Stimulated activated memory B cell treated with anti-CD40 and anti-IgM and Interleukin-4, amounts not matched to agents 10 μg/mL and 1 μg/mL and 100 μg/mL, for 72 hours (primary cell): ENCODE results near the gene KRT74.

ENCODE experiments used
- ATAC-seq: fragments of 150-1000 bp; cut with Tn5 transposase; 2 replicates; pipeline ENCODE4 v1.10.0; 2021
- H3K27ac Mint-ChIP-seq: one replicate; pipeline ENCODE4 v1.8.0; 2022; ENCODE audit warnings: mild to moderate bottlenecking, mixed read lengths
- H3K27me3 Mint-ChIP-seq: one replicate; pipeline ENCODE4 v1.8.0; 2022; ENCODE audit warnings: mixed read lengths
- H3K36me3 Mint-ChIP-seq: one replicate; pipeline ENCODE4 v1.8.0; 2022; ENCODE audit warnings: mixed read lengths
- H3K4me1 Mint-ChIP-seq: one replicate; pipeline ENCODE4 v1.8.0; 2022; ENCODE audit warnings: mixed read lengths
- H3K4me3 Mint-ChIP-seq: one replicate; pipeline ENCODE4 v1.8.0; 2022; ENCODE audit warnings: mild to moderate bottlenecking, moderate library complexity, mixed read lengths
- H3K9me3 Mint-ChIP-seq: one replicate; pipeline ENCODE4 v1.8.0; 2022; ENCODE audit warnings: mixed read lengths

The KRT74 gene

GRCh38 chr12:52526511-52526951 lies 47.1 kb downstream of the KRT74 start:
- H3K4me3 Mint-ChIP-seq = no peak overlapping the region
- no peak overlapping the region for H3K27ac Mint-ChIP-seq
- H3K9me3 Mint-ChIP-seq = no peaks in the 10 kb centered on the region
- peaks cover 3% of the 10 kb centered on the region for H3K4me1 Mint-ChIP-seq
- H3K36me3 Mint-ChIP-seq = no peaks in the 10 kb centered on the region
- peaks cover 21% of the 10 kb centered on the region for H3K27me3 Mint-ChIP-seq
- ATAC-seq = no peak

DNA sequence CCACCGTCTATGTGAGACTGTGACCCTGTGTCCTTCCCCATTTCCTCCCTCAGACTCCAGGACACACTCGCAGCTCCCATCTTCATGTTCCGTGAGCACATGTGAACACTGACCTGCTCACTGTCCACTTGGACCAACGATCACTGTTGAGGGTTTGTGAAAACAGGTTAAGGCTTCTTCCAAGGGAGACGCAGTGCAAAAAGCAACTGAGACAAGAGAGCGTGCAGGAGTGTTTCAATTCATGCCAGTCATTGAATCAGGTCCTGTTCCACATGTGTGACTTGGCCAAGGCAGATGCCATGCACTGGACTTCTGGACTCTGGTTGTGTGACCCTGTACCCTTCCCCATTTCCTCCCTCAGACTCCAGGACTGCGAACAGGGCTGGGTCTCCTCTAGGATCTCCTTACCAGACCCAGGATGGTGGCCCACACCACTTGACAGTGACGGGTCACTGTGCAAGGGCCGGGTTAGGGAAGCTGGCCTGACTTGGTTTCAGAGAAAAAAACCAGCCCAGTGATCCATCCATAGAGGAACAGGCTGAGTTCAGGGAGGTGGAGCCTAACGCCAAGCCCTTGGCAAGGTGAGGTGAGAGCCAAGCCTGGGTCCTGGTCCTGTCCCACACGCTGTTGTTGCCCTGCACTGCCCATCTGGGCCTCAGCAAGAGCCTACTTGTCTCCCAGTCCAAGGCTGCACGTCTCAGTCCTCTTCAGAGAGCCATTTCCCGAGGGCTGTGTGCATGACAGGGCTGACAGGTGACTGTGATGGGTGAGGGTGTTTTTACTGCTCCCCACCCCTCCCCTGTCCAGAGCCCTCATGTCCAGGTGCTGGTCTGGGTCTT lies 47.8 kb downstream of the KRT74 start:
- peaks cover 25% of the 10 kb centered on the region for H3K27me3 Mint-ChIP-seq
- H3K9me3 Mint-ChIP-seq = no peaks in the 10 kb centered on the region
- H3K4me3 Mint-ChIP-seq = no peak overlapping the region
- H3K4me1 Mint-ChIP-seq = no peaks in the 10 kb centered on the region
- H3K27ac Mint-ChIP-seq = no peak overlapping the region
- no peaks in the 10 kb centered on the region for H3K36me3 Mint-ChIP-seq
- no peak for ATAC-seq

DNA sequence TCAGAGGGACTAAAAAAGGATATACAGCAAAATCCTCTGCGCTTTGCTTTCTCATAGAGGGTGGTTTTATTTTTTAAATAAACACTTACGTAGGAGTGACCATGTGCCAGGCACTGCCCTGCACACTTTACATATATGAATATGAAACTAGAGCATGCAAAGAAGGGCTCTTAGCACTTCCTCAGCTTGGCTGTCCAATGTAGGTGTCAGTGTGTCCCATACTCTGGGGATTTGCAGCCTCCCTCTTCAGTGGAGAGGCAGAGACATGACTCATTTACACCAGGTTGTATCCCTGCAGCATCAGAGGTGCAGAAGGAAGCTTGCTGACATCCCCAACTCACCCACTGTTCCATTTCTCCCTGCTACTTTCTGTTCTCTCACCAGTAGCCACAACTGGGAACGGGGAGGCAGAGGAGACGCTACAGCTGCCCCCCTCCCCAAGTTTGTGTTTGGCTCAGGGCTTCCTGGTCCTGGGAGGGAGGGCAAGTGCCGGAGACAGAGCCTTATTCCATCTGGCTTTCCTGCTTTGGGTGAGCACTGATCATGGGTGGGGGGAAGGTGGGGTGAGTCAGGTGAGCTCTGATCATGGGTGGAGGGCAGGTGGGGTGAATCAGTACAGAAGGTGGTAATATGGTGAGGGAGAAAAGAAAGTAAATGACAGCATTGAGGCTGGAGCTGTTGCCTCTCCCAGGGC lies 48.6 kb downstream of the KRT74 start:
- Mint-ChIP-seq H3K4me1 (no peaks in the 10 kb centered on the region), H3K27me3 (peaks cover 25% of the 10 kb centered on the region), H3K9me3 (no peaks in the 10 kb centered on the region), H3K27ac (no peak overlapping the region), H3K4me3 (no peak overlapping the region), H3K36me3 (no peaks in the 10 kb centered on the region)
- no peak for ATAC-seq

DNA sequence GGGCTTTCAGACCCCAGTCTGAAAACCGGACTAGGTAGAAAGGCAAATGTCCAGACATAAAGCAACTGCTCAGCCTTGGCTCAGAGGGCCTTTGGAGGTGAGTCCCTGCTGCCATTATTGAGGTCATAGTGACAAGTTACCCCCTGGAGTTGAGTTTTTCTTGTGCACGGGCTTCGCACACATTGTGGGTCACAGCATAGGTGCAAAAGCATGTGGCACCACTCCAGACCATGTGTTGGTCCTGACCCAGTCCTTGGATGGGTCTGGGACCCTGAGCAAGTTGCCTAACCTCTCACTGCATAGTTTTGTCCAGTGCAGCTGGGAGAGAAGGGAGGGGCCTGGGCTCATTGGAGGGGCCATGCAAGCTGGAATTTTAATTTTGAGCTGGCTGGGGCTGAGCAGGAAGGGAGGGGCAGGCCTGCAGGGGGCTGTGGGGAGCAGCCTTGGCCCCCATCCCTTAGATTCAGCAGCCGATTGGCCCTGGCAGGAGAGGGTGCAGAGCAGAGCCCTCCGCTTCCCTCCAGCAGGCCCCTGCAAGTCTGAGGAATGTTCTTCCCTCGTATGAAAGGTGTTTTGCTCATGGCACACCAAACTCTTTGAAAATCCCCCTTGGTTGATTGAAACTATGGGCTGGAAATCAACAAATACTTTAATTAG lies 49.3 kb downstream of the KRT74 start:
- ATAC-seq = no peak
- H3K4me3 Mint-ChIP-seq = no peak overlapping the region
- no peaks in the 10 kb centered on the region for H3K9me3 Mint-ChIP-seq
- H3K36me3 Mint-ChIP-seq = no peaks in the 10 kb centered on the region
- H3K4me1 Mint-ChIP-seq = no peaks in the 10 kb centered on the region
- H3K27me3 Mint-ChIP-seq = peaks cover 25% of the 10 kb centered on the region
- H3K27ac Mint-ChIP-seq = no peak overlapping the region

DNA sequence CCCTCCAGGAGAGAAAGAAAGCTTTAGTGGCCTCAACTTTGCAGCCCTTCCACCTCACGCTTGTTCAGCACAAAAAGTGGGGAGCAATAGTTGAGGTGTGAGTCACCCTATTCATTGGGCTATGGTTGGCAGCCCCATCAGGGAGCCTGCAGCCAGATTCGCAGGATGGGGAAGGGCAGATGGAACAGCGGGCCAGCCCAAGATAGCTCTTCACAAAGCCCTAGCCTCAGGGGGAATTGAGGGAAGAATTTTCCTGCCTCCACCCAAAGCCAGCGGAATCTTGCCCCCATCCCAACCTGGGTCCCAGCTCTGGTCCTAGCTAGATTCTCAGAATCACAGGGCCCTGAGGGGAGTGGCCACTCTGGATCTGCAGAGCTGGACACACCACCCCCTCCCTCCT lies 49.8 kb downstream of the KRT74 start:
- Mint-ChIP-seq H3K36me3 (no peaks in the 10 kb centered on the region), H3K27me3 (peaks cover 25% of the 10 kb centered on the region), H3K9me3 (no peaks in the 10 kb centered on the region), H3K27ac (no peak overlapping the region), H3K4me3 (no peak overlapping the region), H3K4me1 (no peaks in the 10 kb centered on the region)
- ATAC-seq = no peak

DNA sequence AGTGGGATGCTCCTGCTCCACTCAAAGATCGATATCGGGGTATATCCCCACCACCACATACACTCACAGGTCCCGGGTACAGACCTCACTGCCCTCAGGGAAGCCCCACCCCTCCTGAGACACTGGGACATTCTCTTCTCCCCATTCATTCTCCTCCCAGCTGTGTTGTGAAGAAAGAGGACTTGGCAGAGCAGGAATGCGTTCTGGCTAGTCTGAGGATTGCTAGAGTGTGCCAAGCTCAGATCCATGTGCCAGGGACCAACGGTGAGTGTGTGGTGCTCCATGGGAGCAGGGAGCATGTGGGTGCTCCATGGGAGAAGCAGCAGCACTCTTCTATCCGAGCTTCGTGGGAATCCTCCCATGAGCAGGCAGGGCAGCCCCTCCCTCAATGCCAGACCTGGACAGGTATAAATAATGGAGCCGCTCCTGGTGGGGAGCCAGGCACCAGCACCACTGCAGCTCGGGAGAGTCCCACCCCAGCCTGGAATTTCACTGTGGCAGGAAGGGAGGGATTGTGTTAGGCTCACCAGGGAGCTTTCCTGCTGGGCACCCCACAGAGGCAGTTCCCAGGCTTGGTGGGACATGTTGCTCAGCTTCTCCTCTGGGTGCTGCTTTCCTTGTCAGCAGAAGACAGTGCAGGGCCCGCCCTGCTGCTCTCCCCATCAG lies 51.2 kb downstream of the KRT74 start:
- Mint-ChIP-seq H3K27me3 (peaks cover 25% of the 10 kb centered on the region), H3K4me1 (no peaks in the 10 kb centered on the region), H3K9me3 (no peaks in the 10 kb centered on the region), H3K36me3 (no peaks in the 10 kb centered on the region), H3K27ac (no peak overlapping the region), H3K4me3 (no peak overlapping the region)
- no peak for ATAC-seq

GRCh38 chr12:52521568-52522266 lies 51.9 kb downstream of the KRT74 start:
- ATAC-seq = no peak
- Mint-ChIP-seq H3K36me3 (no peaks in the 10 kb centered on the region), H3K4me1 (no peaks in the 10 kb centered on the region), H3K9me3 (no peaks in the 10 kb centered on the region), H3K27me3 (peaks cover 21% of the 10 kb centered on the region), H3K27ac (no peak overlapping the region), H3K4me3 (no peak overlapping the region)

- Mint-ChIP-seq H3K4me3 (no peak overlapping the region), H3K36me3 (no peaks in the 10 kb centered on the region), H3K27me3 (peaks cover 17% of the 10 kb centered on the region), H3K4me1 (no peaks in the 10 kb centered on the region), H3K9me3 (no peaks in the 10 kb centered on the region), H3K27ac (no peak overlapping the region)
- ATAC-seq = no peak
Measured at GRCh38 chr12:52521175-52521567, 52.5 kb downstream of the KRT74 start.

DNA sequence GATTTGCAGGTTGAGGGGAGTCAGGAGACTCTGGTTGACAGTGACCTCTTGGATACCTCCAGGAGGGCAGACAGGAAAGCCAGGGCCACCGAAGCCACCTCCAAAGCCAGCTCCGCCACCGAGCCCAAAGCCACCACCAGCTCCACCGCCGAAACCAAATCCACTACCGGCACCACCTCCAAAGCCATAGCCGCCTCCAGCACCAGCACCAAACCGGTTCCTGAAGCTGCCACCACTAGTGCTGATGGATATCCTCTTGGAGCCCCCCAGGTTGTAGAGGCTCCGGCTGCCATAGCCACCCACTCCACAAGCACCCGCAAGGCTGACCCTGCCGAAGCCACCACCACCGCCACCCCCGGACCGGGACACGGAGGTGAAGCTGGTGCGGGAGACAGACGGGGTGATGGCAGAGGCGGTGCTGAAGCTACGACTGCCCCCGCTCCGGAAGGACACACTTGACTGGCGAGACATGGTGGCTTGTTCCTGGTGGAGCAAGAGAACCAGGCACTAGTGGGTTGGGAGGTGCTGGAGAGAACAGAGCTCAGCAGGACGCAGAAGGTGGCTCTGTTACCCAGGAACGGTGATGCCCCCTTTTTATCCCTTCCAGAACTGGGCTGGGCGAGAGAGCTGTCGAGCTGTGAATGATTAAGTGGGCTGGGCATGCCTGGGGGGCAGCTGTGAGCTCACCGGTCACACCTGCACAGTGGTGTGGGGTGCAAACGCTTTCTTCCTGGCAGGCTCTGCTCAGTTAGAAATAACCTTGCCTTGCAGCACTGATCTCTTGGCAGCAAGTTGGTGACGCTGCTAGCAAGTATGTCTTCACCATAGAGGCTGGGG lies 53.6 kb downstream of the KRT74 start, which contains the start of gene KRT5:
TSS of gene KRT5 (minus strand) at position 569 of the 837 bp plus-strand sequence. CDS start at position 471, 98 bp downstream.
- Mint-ChIP-seq H3K36me3 (no peaks in the 10 kb centered on the region), H3K4me1 (no peaks in the 10 kb centered on the region), H3K4me3 (no peak within 1 kb of the TSS), H3K9me3 (no peaks in the 10 kb centered on the region), H3K27me3 (peaks cover 23% of the 10 kb centered on the region), H3K27ac (no peak within 1 kb of the TSS)
- no peak for ATAC-seq

DNA sequence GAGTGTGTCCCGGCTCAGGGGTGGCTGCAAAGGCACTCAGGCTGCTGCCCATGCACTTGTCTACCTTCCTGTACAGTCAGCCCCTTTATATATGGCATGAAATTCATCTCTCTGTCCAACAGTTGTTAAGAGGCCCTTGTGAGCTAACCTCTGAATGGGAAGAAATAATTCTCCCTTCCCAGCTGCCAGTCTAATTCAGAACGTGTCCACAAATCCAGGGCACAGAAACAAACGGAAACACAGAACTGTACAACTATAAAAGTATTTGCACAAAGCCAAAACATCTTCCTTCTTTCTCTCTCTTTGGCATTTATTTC lies 54.3 kb downstream of the KRT74 start:
- no peaks in the 10 kb centered on the region for H3K9me3 Mint-ChIP-seq
- no peak for ATAC-seq
- no peaks in the 10 kb centered on the region for H3K4me1 Mint-ChIP-seq
- no peak overlapping the region for H3K27ac Mint-ChIP-seq
- no peaks in the 10 kb centered on the region for H3K36me3 Mint-ChIP-seq
- H3K27me3 Mint-ChIP-seq = peaks cover 30% of the 10 kb centered on the region
- H3K4me3 Mint-ChIP-seq = no peak overlapping the region

- H3K36me3 Mint-ChIP-seq = no peaks in the 10 kb centered on the region
- peaks cover 35% of the 10 kb centered on the region for H3K27me3 Mint-ChIP-seq
- no peak overlapping the region for H3K4me3 Mint-ChIP-seq
- H3K27ac Mint-ChIP-seq = no peak overlapping the region
- H3K4me1 Mint-ChIP-seq = no peaks in the 10 kb centered on the region
- ATAC-seq = no peak
- no peaks in the 10 kb centered on the region for H3K9me3 Mint-ChIP-seq
Measured at GRCh38 chr12:52518574-52519386, 54.9 kb downstream of the KRT74 start.

- H3K27ac Mint-ChIP-seq = no peak overlapping the region
- H3K4me1 Mint-ChIP-seq = no peaks in the 10 kb centered on the region
- no peaks in the 10 kb centered on the region for H3K36me3 Mint-ChIP-seq
- H3K4me3 Mint-ChIP-seq = no peak overlapping the region
- no peaks in the 10 kb centered on the region for H3K9me3 Mint-ChIP-seq
- peaks cover 36% of the 10 kb centered on the region for H3K27me3 Mint-ChIP-seq
- ATAC-seq = no peak
Measured at GRCh38 chr12:52517888-52518287, 55.8 kb downstream of the KRT74 start.

GRCh38 chr12:52517005-52517835 lies 56.4 kb downstream of the KRT74 start:
- H3K27me3 Mint-ChIP-seq = peaks cover 29% of the 10 kb centered on the region
- no peaks in the 10 kb centered on the region for H3K36me3 Mint-ChIP-seq
- no peak for ATAC-seq
- no peaks in the 10 kb centered on the region for H3K4me1 Mint-ChIP-seq
- no peak overlapping the region for H3K27ac Mint-ChIP-seq
- H3K4me3 Mint-ChIP-seq = no peak overlapping the region
- H3K9me3 Mint-ChIP-seq = no peaks in the 10 kb centered on the region
